Caki2 (cell line): ENCODE results near the gene LRSAM1. TPM values are rescaled to one million over a fixed set of nuclear protein-coding genes. Genes with fewer than 3 reads are reported as not detected.

Experiments used
- total RNA-seq: library from RNA; depleted of rRNA; stranded (reverse); fragments of >200 nt; shearing (Covaris generic); gene quantifications from 2 replicates; pipeline ENCODE4 v1.2.3, GENCODE V29; 2014; ENCODE audit warnings: low replicate concordance; rRNA removed

Gene LRSAM1
- total RNA-seq, 1 experiment from 2014 or later, result 9.5 TPM

Other genes with a start within 250 kb of the LRSAM1 start
- 2.0 and 6.4 TPM in 2 replicates for gene GARNL3, start 186.7 kb upstream of the LRSAM1 start, total RNA-seq
- 13.0 and 16.7 TPM in 2 replicates for gene SLC2A8, start 54.3 kb upstream of the LRSAM1 start, total RNA-seq
- gene ZNF79, start 27.1 kb upstream of the LRSAM1 start, total RNA-seq, result 2.5 and 2.8 TPM in 2 replicates
- gene RPL12, start 104 bp upstream of the LRSAM1 start, total RNA-seq, result 1,560 and 1,589 TPM in 2 replicates
- gene STXBP1, start 160.8 kb downstream of the LRSAM1 start, total RNA-seq, result 1.2 and 1.9 TPM in 2 replicates